Cortex of kidney (tissue), 1 donor: ENCODE measurements around the gene TMEM30B.

ENCODE experiments used
- DNase-seq: peaks from one replicate; lab custom pipeline; 2025; lab: John Stamatoyannopoulos, UW

TMEM30B gene

GRCh38 chr14:61298824-61299223, 17.7 kb upstream of the TMEM30B start:
- no peak for DNase-seq

GRCh38 chr14:61297581-61297980, 16.4 kb upstream of the TMEM30B start:
- DNase-seq: no peak

- DNase-seq: no peak
Observed at GRCh38 chr14:61296719-61297502, 15.8 kb upstream of the TMEM30B start.

GRCh38 chr14:61296151-61296550, 15.0 kb upstream of the TMEM30B start:
- DNase-seq: no peak

- DNase-seq: no peak
Observed at GRCh38 chr14:61290701-61291100, 9.6 kb upstream of the TMEM30B start.

- DNase-seq: no peak
Observed at GRCh38 chr14:61288720-61289119, 7.6 kb upstream of the TMEM30B start.

GRCh38 chr14:61288228-61288627, 7.1 kb upstream of the TMEM30B start:
- DNase-seq: no peak

- DNase-seq: no peak
Observed at GRCh38 chr14:61287196-61287595, 6.1 kb upstream of the TMEM30B start.

GRCh38 chr14:61285364-61285763, 4.2 kb upstream of the TMEM30B start:
- no peak for DNase-seq

- DNase-seq: no peak
Observed at GRCh38 chr14:61284001-61284400, 2.9 kb upstream of the TMEM30B start.

- no peak for DNase-seq
Observed at GRCh38 chr14:61282746-61283145, 1.6 kb upstream of the TMEM30B start.

- no peak for DNase-seq
Observed at GRCh38 chr14:61281948-61282275, 774 bp upstream of the TMEM30B start.

- no peak for DNase-seq
Observed at GRCh38 chr14:61280526-61281185, 482 bp downstream of the TMEM30B start.

- DNase-seq: no peak
Observed at GRCh38 chr14:61280092-61280525, 1.0 kb downstream of the TMEM30B start.

- no peak for DNase-seq
Observed at GRCh38 chr14:61279082-61279481, 2.1 kb downstream of the TMEM30B start.

- DNase-seq: no peak
Observed at GRCh38 chr14:61277784-61278183, 3.4 kb downstream of the TMEM30B start.

- no peak for DNase-seq
Observed at GRCh38 chr14:61277232-61277631, 3.9 kb downstream of the TMEM30B start.

GRCh38 chr14:61271552-61271951, 9.6 kb downstream of the TMEM30B start:
- no peak for DNase-seq

- no peak for DNase-seq
Observed at GRCh38 chr14:61270714-61271113, 10.4 kb downstream of the TMEM30B start.

GRCh38 chr14:61269321-61270083, 11.6 kb downstream of the TMEM30B start:
- DNase-seq: no peak

- no peak for DNase-seq
Observed at GRCh38 chr14:61268812-61269211, 12.3 kb downstream of the TMEM30B start.

GRCh38 chr14:61266891-61267740, 14.0 kb downstream of the TMEM30B start:
- no peak for DNase-seq
